ENCODE measurements around the gene NCAPD2.
"Not testable (repeated sequence)": the region's sequence is repeated elsewhere in the genome, so short reads cannot be mapped to it uniquely, and the experiment has no call there.

NCAPD2 gene

DNA sequence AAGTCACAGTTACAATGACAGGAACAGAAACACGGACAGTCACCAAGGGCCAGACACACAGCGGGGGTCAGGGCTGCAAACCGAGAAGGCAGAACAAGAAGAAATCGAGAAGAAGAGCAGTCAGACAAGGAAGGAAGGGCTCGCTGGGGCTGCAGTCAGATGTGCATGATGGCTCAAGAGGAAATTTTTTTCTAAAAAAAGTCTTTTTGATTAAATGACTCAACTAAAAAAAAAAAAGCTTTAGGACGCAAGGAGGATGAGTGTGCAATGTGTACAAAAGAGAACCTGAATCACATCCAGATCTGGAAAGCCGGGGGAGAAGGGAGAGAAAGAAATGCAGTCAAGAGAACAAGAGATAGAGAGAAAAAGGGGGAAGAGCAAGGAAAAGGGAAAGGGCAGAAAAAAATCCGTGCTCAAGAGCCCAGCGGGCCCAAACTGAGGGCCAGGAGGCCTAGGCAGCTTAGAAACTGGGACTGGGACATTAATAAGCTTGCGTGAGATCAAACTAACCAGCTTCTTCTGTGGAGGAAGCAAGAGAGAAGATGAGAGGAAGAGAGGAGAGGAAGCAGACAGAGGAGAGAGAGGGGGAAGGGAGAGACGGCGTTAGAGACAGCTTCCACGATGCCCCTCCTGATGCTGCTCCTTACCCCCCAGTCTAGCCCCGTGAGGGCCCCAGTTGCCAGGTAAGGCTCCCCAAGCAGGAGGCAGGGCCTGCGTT is 55.2 kb downstream of the NCAPD2 start:
- in situ Hi-C loops (cut with HindIII; ENCODE audit: low sequenced_read_pairs): no loop called here

GRCh38 chr12:6549684-6550151 is 55.8 kb downstream of the NCAPD2 start:
- in situ Hi-C loops (cut with HindIII; ENCODE audit: low sequenced_read_pairs): no loop called here

DNA sequence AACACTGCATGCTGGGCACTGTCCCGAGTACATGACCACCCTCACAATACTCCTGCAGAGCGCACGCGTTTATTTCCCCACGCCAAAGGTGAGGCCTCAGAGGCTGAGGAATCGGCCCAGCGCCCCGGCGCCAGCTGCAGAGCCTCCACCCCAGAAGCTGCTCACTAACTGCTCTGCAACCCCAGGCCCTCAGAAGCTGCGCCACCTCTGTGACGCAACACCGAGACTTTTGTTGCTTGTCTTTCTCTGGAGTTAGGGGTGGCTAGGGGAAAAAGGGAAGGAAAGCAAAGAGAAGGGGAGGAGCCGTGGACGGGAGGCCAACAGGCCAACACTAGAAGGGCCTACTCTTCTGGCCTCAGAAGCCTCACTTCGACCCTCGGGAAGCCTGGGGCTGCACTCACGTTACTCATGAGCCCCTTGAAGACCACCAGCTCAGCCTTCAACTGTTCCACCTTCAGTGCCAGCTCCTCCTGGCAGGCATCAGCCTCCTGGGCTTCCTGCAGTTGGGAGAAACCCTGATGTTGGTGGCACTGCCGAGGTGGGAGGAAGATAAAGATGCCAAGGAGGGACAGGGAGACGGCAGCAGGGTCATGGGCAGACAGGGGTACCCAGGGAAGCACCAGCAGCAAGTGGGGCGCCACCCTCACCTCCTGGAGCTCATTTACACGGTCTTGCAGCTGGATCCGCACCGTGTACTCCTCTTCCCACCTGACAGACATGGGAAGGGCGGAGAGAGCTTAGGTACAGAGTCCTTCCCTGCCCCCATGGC is 56.6 kb downstream of the NCAPD2 start:
- in situ Hi-C loops (cut with HindIII; ENCODE audit: low sequenced_read_pairs): no loop called here

DNA sequence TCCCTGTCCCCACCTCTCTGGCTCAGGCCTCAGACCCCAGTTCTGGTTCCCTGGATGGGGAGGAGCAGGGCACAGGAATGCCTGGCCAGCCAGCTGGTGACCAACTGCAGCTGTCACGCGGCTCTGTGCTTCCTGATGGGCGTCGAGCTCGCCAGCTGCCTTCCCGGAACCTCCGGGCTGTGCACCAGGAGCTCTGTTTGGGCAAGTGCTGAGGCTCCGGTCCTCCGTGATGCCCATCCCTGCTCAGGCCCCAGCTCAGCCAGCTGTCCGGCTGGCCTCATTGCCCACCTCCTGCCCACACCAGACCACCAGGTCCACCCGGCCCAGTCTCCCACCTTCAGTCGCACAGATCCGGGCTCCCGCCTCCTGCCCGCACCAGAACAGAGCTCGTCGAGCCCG is 57.2 kb downstream of the NCAPD2 start:
- in situ Hi-C loops (cut with HindIII; ENCODE audit: low sequenced_read_pairs): no loop called here

GRCh38 chr12:6551496-6552139 is 57.7 kb downstream of the NCAPD2 start:
- in situ Hi-C loops (cut with HindIII; ENCODE audit: low sequenced_read_pairs): no loop called here

GRCh38 chr12:6552140-6552551 is 58.2 kb downstream of the NCAPD2 start:
- in situ Hi-C loops (cut with HindIII; ENCODE audit: low sequenced_read_pairs): no loop called here

DNA sequence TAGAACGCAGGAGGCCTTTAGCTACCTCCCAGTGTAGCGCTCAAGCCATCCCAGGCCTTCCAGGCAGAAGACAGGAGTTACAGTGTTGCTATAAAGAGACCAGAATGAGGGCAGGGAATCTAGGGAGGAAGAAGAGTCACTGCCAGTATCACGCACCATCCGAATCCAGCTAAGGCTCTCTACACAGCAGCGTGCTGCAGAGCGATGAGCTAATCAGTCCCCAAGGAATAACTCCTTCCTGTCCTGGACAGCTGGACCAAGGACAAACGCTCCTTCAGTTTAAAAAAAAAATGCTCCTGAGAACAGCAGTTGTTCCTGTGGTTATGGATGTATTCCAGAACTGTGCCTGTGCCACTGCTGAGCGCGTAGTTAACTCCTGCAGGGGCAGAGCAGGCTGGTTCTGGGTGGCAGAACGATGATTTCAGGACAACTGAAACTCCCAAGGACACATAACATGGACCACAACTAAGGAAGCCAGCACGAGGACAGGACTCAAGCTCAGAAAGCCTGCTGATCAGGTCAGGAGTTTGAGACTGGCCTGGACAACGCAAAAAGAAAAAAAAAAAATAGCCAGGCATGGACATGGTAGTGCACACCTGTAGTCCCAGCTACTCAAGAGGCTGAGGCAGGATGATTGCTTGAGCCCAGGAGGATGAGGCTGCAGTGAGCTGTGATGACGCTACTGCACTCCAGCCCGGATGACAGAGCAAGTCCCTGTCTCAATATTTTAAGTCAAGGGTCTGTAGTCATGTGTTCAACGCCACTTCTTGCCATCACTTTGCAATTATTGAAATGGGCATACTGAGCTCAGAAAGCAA is 59.4 kb downstream of the NCAPD2 start:
- in situ Hi-C loops (cut with HindIII; ENCODE audit: low sequenced_read_pairs): no loop called here

DNA sequence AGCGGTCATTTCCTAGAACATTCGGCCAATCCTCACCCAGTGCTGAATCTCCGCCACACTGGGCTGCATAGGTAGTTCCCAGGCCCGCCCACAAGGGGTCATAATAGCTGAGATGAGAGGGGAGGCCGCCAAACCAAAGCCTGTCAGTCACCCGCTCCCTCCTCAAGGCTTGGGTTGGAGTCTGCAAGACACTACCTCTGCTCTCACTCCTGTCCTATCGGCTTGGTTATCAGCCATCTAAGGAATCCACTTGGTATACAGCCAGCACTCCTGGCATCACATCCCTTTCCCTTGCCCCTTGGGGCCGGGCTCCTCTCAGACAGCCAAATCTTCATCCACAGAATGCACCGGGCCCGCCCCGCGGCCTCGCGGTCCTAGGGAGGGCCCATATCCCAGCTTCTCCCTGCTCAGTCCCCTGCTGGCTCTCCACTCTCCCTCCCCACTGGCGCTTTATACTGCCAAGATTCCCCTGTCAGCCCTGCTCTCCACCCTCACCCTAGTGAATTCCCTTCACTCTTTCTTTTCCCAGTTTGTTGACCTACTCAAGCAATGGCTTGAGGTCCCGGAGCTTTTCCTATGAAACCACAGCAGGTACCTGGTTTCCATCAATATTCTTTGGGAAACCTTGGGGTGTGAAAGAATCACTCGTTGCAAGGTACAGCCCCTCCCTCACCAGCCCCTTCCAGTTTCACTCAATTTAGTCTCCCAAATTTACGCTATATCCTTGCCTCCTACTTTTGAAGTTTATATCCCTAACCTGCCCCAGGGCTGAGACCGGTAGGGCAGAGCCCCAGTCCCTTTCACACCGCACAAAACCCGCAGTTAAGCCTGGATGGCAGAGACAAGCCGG is 60.5 kb downstream of the NCAPD2 start:
- in situ Hi-C loops (cut with HindIII; ENCODE audit: low sequenced_read_pairs): no loop called here

DNA sequence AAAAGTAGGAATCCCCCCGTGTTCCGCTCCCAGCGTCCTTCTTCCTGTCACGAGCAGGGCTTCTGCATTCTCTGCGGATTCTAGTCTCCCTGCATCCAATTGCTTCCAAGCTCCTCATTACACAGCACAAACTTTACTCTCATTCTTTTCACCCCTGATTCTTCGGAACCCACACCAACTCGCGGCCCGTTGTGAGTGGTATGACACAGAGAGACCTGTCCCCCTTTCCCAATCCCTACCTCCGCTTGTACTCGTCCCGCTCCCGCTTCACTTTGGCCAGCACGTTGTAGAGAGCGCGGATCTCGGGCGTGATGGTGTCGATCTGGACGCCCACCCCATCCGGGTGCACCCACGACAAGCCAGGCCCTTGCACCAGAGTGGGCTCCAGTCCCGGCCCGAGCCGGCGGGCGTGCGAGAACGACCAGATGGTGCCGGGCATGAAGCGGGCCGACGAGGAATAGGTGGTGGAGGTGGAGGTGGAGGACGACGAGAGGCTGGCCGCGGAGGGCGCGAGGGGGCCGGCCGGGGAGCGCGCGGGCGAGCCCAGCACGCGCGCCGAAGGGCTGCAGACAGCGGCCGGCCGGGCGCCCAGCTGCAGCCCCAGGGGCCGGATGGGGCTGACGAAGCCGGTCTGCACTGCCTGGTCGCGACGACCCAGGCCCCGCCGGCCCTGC is 61.3 kb downstream of the NCAPD2 start:
- in situ Hi-C loops (cut with HindIII; ENCODE audit: low sequenced_read_pairs): no loop called here

GRCh38 chr12:6556496-6556817 is 62.6 kb downstream of the NCAPD2 start:
- in situ Hi-C loops (cut with HindIII; ENCODE audit: low sequenced_read_pairs): not testable (repeated sequence)

DNA sequence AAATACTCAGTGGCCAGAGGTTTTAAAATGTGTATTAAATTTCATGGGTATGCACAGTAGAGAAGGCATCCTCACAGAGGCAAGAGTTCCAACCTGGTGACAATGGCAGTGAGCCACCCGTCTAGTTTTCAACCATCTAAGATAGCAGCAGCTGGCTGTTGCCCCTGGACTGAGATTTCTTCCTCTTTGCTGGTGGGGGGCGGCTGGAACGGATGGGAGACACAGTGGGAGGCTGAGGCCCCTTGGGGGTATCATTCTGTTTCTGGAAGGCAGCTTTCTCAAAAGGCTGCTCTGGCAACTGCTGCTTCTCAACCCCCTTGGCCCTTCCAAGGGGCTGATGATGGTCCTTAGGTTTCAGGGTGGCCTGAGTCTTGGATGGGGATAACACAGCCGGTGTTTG is 63.0 kb downstream of the NCAPD2 start:
- in situ Hi-C loops (cut with HindIII; ENCODE audit: low sequenced_read_pairs): no loop called here

DNA sequence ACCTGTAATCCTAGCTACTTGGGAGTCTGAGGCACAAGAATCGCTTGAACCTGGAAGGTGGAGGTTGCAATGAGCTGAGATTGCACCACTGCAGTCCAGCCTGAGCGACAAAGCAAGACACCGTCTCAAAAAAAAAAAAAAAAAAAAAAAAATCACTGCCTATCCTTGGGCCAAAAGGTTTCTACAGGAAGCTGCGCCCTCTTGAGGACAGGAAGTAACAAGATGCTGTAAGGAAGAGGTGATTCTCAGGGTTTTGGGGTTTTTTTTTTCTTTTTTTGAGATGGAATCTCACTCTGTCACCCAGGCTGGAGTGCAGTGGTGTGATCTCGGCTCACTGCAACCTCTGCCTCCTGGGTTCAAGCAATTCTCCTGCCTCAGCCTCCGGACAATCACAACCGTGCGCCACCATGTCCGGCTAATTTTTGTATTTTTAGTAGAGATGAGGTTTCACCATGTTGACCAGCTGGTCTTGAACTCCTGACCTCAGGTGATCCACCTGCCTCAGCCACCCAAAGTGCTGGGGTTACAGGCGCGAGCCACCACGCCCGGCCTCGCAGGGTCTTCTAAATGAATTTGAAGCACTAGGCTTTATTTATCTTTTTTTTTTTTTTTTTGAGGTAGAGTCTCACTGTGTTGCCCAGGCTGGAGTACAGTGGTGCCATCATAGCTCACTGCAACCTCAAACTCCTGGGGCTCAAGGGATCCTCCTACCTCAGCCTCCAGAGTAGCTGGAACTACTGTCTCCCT is 64.3 kb downstream of the NCAPD2 start:
- in situ Hi-C loops (cut with HindIII; ENCODE audit: low sequenced_read_pairs): not testable (repeated sequence)

DNA sequence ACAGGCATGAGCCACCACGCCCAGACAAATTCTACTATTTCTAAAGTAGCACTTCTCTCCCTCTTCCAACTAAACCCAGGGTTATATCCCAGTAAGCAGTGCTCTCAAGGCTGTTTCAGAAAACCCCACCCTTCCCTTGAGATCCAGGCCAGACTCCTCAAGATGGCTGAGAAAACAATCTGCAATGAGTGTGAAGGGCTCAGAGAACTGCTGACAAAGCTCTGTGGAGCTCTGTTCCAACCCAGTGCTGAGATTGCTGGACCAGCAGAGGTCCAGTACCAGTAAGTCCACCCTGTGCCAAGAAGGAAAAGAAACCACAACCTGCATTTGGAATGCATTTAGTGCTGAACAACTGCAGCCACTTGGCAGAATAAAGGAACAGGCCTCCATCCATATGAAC is 65.6 kb downstream of the NCAPD2 start:
- in situ Hi-C loops (cut with HindIII; ENCODE audit: low sequenced_read_pairs): no loop called here

- in situ Hi-C loops (cut with HindIII; ENCODE audit: low sequenced_read_pairs): no loop called here
These were observed 66.8 kb downstream of the NCAPD2 start for GRCh38 chr12:6560501-6561205.

DNA sequence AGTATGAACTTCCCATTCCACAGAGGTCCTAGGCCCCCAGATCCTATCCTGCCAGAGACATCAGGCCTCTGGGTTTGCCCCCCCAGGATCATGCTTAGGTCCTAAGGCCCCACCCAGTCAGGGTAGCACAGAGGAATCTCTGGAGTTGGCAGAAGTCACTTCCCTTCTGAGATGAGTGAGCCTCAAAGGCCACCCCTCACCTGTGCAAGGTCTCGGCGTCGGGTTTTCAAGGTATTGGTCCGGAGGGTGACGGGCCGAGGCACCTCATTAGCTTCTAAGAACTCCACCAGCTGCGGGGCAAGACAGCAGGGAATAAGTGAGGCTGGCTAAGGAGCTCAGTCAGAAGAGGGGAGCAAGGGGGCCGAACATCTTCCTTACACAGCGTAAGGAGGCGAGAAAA is 69.0 kb downstream of the NCAPD2 start:
- in situ Hi-C loops (cut with HindIII; ENCODE audit: low sequenced_read_pairs): no loop called here

- in situ Hi-C loops (cut with HindIII; ENCODE audit: low sequenced_read_pairs): no loop called here
These were observed 69.6 kb downstream of the NCAPD2 start for GRCh38 chr12:6563448-6564050.

GRCh38 chr12:6567112-6567670 is 73.3 kb downstream of the NCAPD2 start:
- in situ Hi-C loops (cut with HindIII; ENCODE audit: low sequenced_read_pairs): no loop called here

GRCh38 chr12:6569312-6569711 is 75.4 kb downstream of the NCAPD2 start:
- in situ Hi-C loops (cut with HindIII; ENCODE audit: low sequenced_read_pairs): no loop called here
